B cell (primary cell): ENCODE measurements around the gene MAGI2. TPM values are rescaled to one million over a fixed set of nuclear protein-coding genes. Genes with fewer than 3 reads are reported as not detected.

ENCODE experiments used
- ATAC-seq: fragments of 200-7000 bp; cut with Tn5 transposase; one replicate; pipeline ENCODE4 v1.10.0; 2021; ENCODE audit warnings: low read depth, mild to moderate bottlenecking, moderate number of reproducible peaks, moderate library complexity
- CTCF ChIA-PET: fragments of 350-600 bp; sonication (Branson Sonifier 250); formaldehyde crosslinking; loops from one replicate; lab custom pipeline; 2021; ENCODE audit warnings: antibody characterized with exemption, inconsistent platforms; lab: Charles Lee
- POLR2A ChIA-PET: fragments of 350-600 bp; sonication (Branson Sonifier 250); formaldehyde crosslinking; loops from one replicate; lab custom pipeline; 2021; ENCODE audit warnings: antibody characterized with exemption; lab: Charles Lee
- DNase-seq: peaks from one replicate; pipeline ENCODE4 v3.0.0; 2013
- H2AFZ ChIP-seq: 2 replicates; pipeline ENCODE4 v1.6.1; 2012; ENCODE audit warnings: mild to moderate bottlenecking, low read depth, low read length; ENCODE audit not compliant: insufficient read depth, poor library complexity, severe bottlenecking
- H3K27ac ChIP-seq, 2 donors: 1 replicate in 1 of 2; 2 replicates in 1 of 2; pipeline ENCODE4 v1.5.1; 2012 to 2013; ENCODE audit warnings: low read length in 2 of 2, mild to moderate bottlenecking in 2 of 2, moderate library complexity in 1 of 2
- H3K27me3 ChIP-seq, 4 experiments: fragments of 200-600 bp in 1 of 4; sonication (generic) in 1 of 4; replicated peaks in 1 of 4; 1 replicate in 2 of 4; 2 replicates in 2 of 4; pipeline versions ENCODE4 v1.6.1 to v1.7.0; 2013 to 2016; ENCODE audit warnings: low read length in 3 of 4, mild to moderate bottlenecking in 2 of 4, mixed read lengths in 1 of 4, moderate library complexity in 1 of 4; ENCODE audit not compliant: insufficient read depth in 4 of 4, control insufficient read depth in 3 of 4; ENCODE audit errors: control extremely low read depth in 1 of 4
- H3K36me3 ChIP-seq, 2 experiments: replicated peaks in 1 of 2; 1 replicate in 1 of 2; 2 replicates in 1 of 2; pipeline versions ENCODE4 v1.6.1 to v1.7.1; 2013; ENCODE audit warnings: low read length in 1 of 2; ENCODE audit not compliant: insufficient read depth in 2 of 2, control insufficient read depth in 1 of 2; ENCODE audit errors: control extremely low read depth in 1 of 2, extremely low read depth in 1 of 2
- H3K4me1 ChIP-seq, 2 donors: fragments of 200-600 bp in 1 of 2; sonication (generic) in 1 of 2; 1 replicate in 1 of 2; 2 replicates in 1 of 2; pipeline versions ENCODE4 v1.5.1 to v1.6.1; 2013 to 2017; ENCODE audit warnings: low read length in 2 of 2; ENCODE audit not compliant: control insufficient read depth in 2 of 2, insufficient read depth in 2 of 2
- H3K4me2 ChIP-seq: replicated peaks from 2 replicates; pipeline ENCODE3; 2012; ENCODE audit warnings: mild to moderate bottlenecking, low read depth, low read length; ENCODE audit not compliant: poor library complexity, severe bottlenecking
- H3K4me3 ChIP-seq, 5 experiments: fragments of 200-600 bp in 1 of 5; sonication (generic) in 1 of 5; 1 replicate in 3 of 5; 2 replicates in 2 of 5; pipeline versions ENCODE4 v1.5.1 to v1.7.0; 2011 to 2016; ENCODE audit warnings: low read length in 4 of 5, mild to moderate bottlenecking in 4 of 5, low read depth in 2 of 5, control low read depth in 1 of 5, moderate library complexity in 1 of 5; ENCODE audit not compliant: insufficient read depth in 1 of 5; ENCODE audit errors: control extremely low read depth in 1 of 5, extremely low read depth in 1 of 5
- H3K79me2 ChIP-seq: fragments of 200-600 bp; sonication (generic); one replicate; pipeline ENCODE4 v1.6.0; 2016; ENCODE audit warnings: low read length; ENCODE audit not compliant: control insufficient read depth, insufficient read depth
- H3K9ac ChIP-seq: fragments of 200-600 bp; sonication (generic); 2 replicates; pipeline ENCODE4 v1.6.1; 2017; ENCODE audit warnings: mild to moderate bottlenecking, low read length, moderate library complexity
- H3K9me3 ChIP-seq, 3 donors: one replicate each; pipeline versions ENCODE4 v1.6.1 to v1.7.1; 2013; ENCODE audit warnings: low read length in 2 of 3; ENCODE audit not compliant: control insufficient read depth in 2 of 3, insufficient read depth in 1 of 3; ENCODE audit errors: control extremely low read depth in 1 of 3
- H4K20me1 ChIP-seq: 2 replicates; pipeline ENCODE4 v1.6.0; 2012; ENCODE audit warnings: mild to moderate bottlenecking, low read length; ENCODE audit not compliant: insufficient read depth, control insufficient read depth, poor library complexity, severe bottlenecking
- H3K27ac Mint-ChIP-seq: one replicate; pipeline ENCODE4 v1.8.0; 2021; ENCODE audit warnings: mixed read lengths
- H3K27me3 Mint-ChIP-seq: one replicate; pipeline ENCODE4 v1.8.0; 2021; ENCODE audit warnings: mixed read lengths
- H3K4me1 Mint-ChIP-seq: one replicate; pipeline ENCODE4 v1.8.0; 2021; ENCODE audit warnings: mixed read lengths
- H3K4me3 Mint-ChIP-seq: one replicate; pipeline ENCODE4 v1.8.0; 2021; ENCODE audit warnings: mixed read lengths
- H3K9me3 Mint-ChIP-seq: one replicate; pipeline ENCODE4 v1.8.0; 2022; ENCODE audit warnings: mixed read lengths; ENCODE audit not compliant: insufficient read depth
- EZH2 ChIP-seq: IDR thresholded peaks from 2 replicates; pipeline ENCODE4 v1.6.1; 2012; ENCODE audit warnings: borderline replicate concordance, low read depth, mild to moderate bottlenecking, moderate library complexity, low read length; ENCODE audit not compliant: insufficient read depth, poor library complexity, severe bottlenecking
- WGBS: methylation state at CpG from one replicate; pipeline ENCODE4 v1.1.5; 2013; ENCODE audit warnings: missing lambda C conversion rate; ENCODE audit not compliant: insufficient coverage; 5-methylcytosine and 5-hydroxymethylcytosine counted together
- intact Hi-C: fragments of 100-400 bp; cut with micrococcal nuclease; formaldehyde crosslinking; loops from one replicate; pipeline ENCODE4 v1.10.0; 2022
- polyA plus RNA-seq: library from polyadenylated mRNA; depleted of rRNA; stranded (reverse); fragments of >200 nt; gene quantifications from 2 replicates; pipeline ENCODE4 v1.2.3, GENCODE V29; 2012
- total RNA-seq, 2 donors: library from RNA; stranded (reverse); fragments of 120-200 nt in 1 of 2; gene quantifications; 1 replicate in 1 of 2; 2 replicates in 1 of 2; pipeline versions ENCODE4 v1.2.3 to v1.2.4, GENCODE V29; 2013 to 2022
- TF ChIP-seq, protein P1 (sequence below): fragments of 200-600 bp; IDR thresholded peaks from one replicate; pipeline ENCODE4 v1.8.0; 2022; ENCODE audit warnings: antibody characterized with exemption, mild to moderate bottlenecking

MAGI2 gene
- total and polyA plus RNA-seq, 2 donors (not counting 1 experiment from before 2014, with no cell fraction given), result 0.16 to 0.64 TPM

DNA sequence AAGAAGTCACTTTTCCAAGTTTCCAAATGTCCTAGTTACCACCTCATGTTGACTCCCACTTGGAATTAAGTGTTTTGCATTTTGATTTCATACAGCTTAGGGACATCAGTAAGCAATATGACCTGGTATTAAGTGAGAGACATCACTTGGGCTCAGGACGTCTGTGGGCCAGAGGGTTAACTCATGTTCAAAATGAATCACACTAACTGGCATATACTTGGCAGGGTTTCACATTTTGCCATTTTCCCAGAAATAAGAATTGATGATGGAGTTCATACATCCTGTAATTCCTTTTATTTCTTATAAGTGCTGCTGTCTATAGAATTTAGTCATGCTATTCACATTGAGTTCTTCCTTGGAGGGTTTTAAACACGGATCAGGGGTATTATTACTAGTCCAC is 1138.3 kb downstream of the MAGI2 start:
- no peak overlapping the region for H3K4me3 Mint-ChIP-seq
- no peak overlapping the region for H3K4me2 ChIP-seq
- no peaks in the 10 kb centered on the region for H3K4me1 Mint-ChIP-seq
- no peaks in the 10 kb centered on the region for H3K36me3 ChIP-seq
- H3K9me3 ChIP-seq, result no peaks in the 10 kb centered on the region
- no peak overlapping the region for H3K27ac Mint-ChIP-seq
- POLR2A ChIA-PET, result no interaction called here
- intact Hi-C loops, result no loop called here
- H3K9ac ChIP-seq, result no peak overlapping the region
- H3K4me3 ChIP-seq, result no peak overlapping the region
- WGBS, result no CpG with 5 or more reads among the region's 2 CpGs
- H2AFZ ChIP-seq, result no peak overlapping the region
- no peaks in the 10 kb centered on the region for H3K79me2 ChIP-seq
- CTCF ChIA-PET, result no interaction called here
- H3K27me3 Mint-ChIP-seq, result no peaks in the 10 kb centered on the region
- TF ChIP-seq, protein P1, sequence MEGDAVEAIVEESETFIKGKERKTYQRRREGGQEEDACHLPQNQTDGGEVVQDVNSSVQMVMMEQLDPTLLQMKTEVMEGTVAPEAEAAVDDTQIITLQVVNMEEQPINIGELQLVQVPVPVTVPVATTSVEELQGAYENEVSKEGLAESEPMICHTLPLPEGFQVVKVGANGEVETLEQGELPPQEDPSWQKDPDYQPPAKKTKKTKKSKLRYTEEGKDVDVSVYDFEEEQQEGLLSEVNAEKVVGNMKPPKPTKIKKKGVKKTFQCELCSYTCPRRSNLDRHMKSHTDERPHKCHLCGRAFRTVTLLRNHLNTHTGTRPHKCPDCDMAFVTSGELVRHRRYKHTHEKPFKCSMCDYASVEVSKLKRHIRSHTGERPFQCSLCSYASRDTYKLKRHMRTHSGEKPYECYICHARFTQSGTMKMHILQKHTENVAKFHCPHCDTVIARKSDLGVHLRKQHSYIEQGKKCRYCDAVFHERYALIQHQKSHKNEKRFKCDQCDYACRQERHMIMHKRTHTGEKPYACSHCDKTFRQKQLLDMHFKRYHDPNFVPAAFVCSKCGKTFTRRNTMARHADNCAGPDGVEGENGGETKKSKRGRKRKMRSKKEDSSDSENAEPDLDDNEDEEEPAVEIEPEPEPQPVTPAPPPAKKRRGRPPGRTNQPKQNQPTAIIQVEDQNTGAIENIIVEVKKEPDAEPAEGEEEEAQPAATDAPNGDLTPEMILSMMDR, result no peak
- TF ChIP-seq EZH2, result no peak
- H3K27ac ChIP-seq, result no peak overlapping the region
- DNase-seq, result no peak
- no peaks in the 10 kb centered on the region for H4K20me1 ChIP-seq
- H3K4me1 ChIP-seq, result no peaks in the 10 kb centered on the region
- H3K9me3 Mint-ChIP-seq, result no peaks in the 10 kb centered on the region
- H3K27me3 ChIP-seq, result no peaks in the 10 kb centered on the region
- no peak for ATAC-seq

DNA sequence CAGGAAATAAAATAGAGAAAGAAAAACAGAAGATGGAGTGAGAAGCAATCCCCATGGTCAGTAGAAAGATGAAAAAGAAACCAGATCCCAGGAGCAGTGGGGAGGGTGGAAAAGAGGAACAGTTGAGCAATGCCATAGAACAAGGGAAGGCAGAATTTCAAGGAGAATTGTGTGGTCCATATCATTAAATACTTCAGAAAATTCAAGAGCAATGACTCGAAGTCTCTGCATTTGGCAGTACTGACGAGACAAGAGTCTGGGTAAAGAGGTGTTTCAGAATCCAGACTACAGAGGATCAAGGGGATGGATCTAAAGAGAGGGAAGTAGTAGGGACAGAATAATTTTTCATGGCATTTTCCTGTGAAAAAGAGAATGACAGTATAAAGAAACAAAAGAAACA is 1142.3 kb downstream of the MAGI2 start:
- Mint-ChIP-seq H3K27ac (no peak overlapping the region), H3K4me1 (no peaks in the 10 kb centered on the region), H3K9me3 (no peaks in the 10 kb centered on the region), H3K27me3 (no peaks in the 10 kb centered on the region), H3K4me3 (no peak overlapping the region)
- TF ChIP-seq, protein P1, result no peak
- no peak for TF ChIP-seq EZH2
- Histone ChIP-seq H3K79me2 (no peaks in the 10 kb centered on the region), H3K4me2 (no peak overlapping the region), H3K4me1 (no peaks in the 10 kb centered on the region), H3K9me3 (no peaks in the 10 kb centered on the region), H4K20me1 (no peaks in the 10 kb centered on the region), H3K36me3 (no peaks in the 10 kb centered on the region), H3K9ac (no peak overlapping the region), H3K27ac (no peak overlapping the region), H3K4me3 (no peak overlapping the region), H2AFZ (no peak overlapping the region), H3K27me3 (no peaks in the 10 kb centered on the region)
- no peak for DNase-seq
- no peak for ATAC-seq
- no CpG with 5 or more reads among the region's 2 CpGs for WGBS
- ChIA-PET POLR2A (no interaction called here), CTCF (no interaction called here)
- intact Hi-C loops, result no loop called here
